IMR-90 (cell line): ENCODE results near the gene TMEM163. TPM values are rescaled to one million over a fixed set of nuclear protein-coding genes. Genes with fewer than 3 reads are reported as not detected.

ENCODE experiments used
- ATAC-seq: fragments of 200-7000 bp; cut with Tn5 transposase; 2 replicates; pipeline ENCODE4 v1.9.1; 2020; ENCODE audit warnings: low read depth, mild to moderate bottlenecking, moderate library complexity
- BruUV-seq: library from RNA; stranded (reverse); fragments of 400-500 nt; replicated peaks from 2 replicates; lab custom pipeline; 2021; lab: Mats Ljungman, UMichigan
- CTCF ChIA-PET: fragments of 300-600 bp; formaldehyde crosslinking; extraction: SDS; loops from one replicate; lab custom pipeline; 2021; ENCODE audit warnings: antibody characterized with exemption; lab: Yijun Ruan, JAX
- POLR2A ChIA-PET: fragments of 300-600 bp; sonication (Branson Sonifier 250); formaldehyde crosslinking; loops from one replicate; lab custom pipeline; 2022; ENCODE audit warnings: antibody characterized with exemption; ENCODE audit not compliant: unreplicated experiment; lab: Charles Lee
- DNase-seq: peaks from one replicate; pipeline ENCODE4 v3.0.0; 2013
- H2AFZ ChIP-seq: replicated peaks from 2 replicates; pipeline ENCODE3; 2013; ENCODE audit warnings: low read length, mild to moderate bottlenecking; ENCODE audit not compliant: poor library complexity
- H2AK5ac ChIP-seq: 2 replicates; pipeline ENCODE4 v1.6.1; 2013; ENCODE audit warnings: low read depth, low read length, inconsistent platforms
- H2AK9ac ChIP-seq: replicated peaks from 2 replicates; pipeline ENCODE3; 2013; ENCODE audit warnings: mild to moderate bottlenecking, low read depth, low read length, moderate library complexity; ENCODE audit not compliant: poor library complexity
- H2BK120ac ChIP-seq: 2 replicates; pipeline ENCODE4 v1.6.1; 2013; ENCODE audit warnings: low read depth, low read length, inconsistent platforms
- H2BK15ac ChIP-seq: 3 replicates; pipeline ENCODE4 v1.6.1; 2013; ENCODE audit warnings: low read depth, low read length, inconsistent platforms
- H2BK20ac ChIP-seq: 2 replicates; pipeline ENCODE4 v1.6.1; 2013; ENCODE audit warnings: low read depth, mild to moderate bottlenecking, inconsistent platforms, low read length, moderate library complexity
- H2BK5ac ChIP-seq: 2 replicates; pipeline ENCODE4 v1.6.1; 2013; ENCODE audit warnings: mild to moderate bottlenecking, low read depth, low read length, inconsistent platforms; ENCODE audit not compliant: poor library complexity, severe bottlenecking
- H3K14ac ChIP-seq: replicated peaks from 2 replicates; pipeline ENCODE4 v1.6.1; 2013; ENCODE audit warnings: low read depth, low read length, inconsistent platforms
- H3K18ac ChIP-seq: 2 replicates; pipeline ENCODE4 v1.6.1; 2013; ENCODE audit warnings: low read depth, low read length, control low read depth
- H3K23ac ChIP-seq: 2 replicates; pipeline ENCODE4 v1.6.1; 2013; ENCODE audit warnings: low read depth, low read length, inconsistent platforms
- H3K27ac ChIP-seq: 2 replicates; pipeline ENCODE4 v1.5.1; 2013; ENCODE audit warnings: mild to moderate bottlenecking, control low read depth, low read length; ENCODE audit not compliant: insufficient read depth
- H3K27me3 ChIP-seq: 2 replicates; pipeline ENCODE4 v1.6.1; 2013; ENCODE audit warnings: low read length; ENCODE audit not compliant: control insufficient read depth, insufficient read depth
- H3K36me3 ChIP-seq: 2 replicates; pipeline ENCODE4 v1.6.1; 2013; ENCODE audit warnings: low read length, mixed read lengths; ENCODE audit not compliant: control insufficient read depth, insufficient read depth
- H3K4ac ChIP-seq: 2 replicates; pipeline ENCODE4 v1.6.1; 2013; ENCODE audit warnings: low read depth, low read length, inconsistent platforms
- H3K4me1 ChIP-seq: 2 replicates; pipeline ENCODE4 v1.6.1; 2013; ENCODE audit warnings: low read length, mixed read lengths; ENCODE audit not compliant: control insufficient read depth, insufficient read depth
- H3K4me2 ChIP-seq: 2 replicates; pipeline ENCODE4 v1.6.1; 2013; ENCODE audit warnings: low read depth, mild to moderate bottlenecking, control low read depth, low read length, moderate library complexity
- H3K4me3 ChIP-seq: 2 replicates; pipeline ENCODE4 v1.5.1; 2013; ENCODE audit warnings: low read depth, mild to moderate bottlenecking, control low read depth, low read length, moderate library complexity; ENCODE audit not compliant: insufficient read depth
- H3K56ac ChIP-seq: 2 replicates; pipeline ENCODE4 v1.6.1; 2013; ENCODE audit warnings: low read length, inconsistent platforms; ENCODE audit not compliant: insufficient read depth; ENCODE audit errors: extremely low read depth
- H3K79me1 ChIP-seq, 2 experiments: 2 replicates each; pipeline ENCODE4 v1.6.1; 2013; ENCODE audit warnings: low read length in 2 of 2, inconsistent platforms in 1 of 2, low read depth in 1 of 2
- H3K9ac ChIP-seq: 2 replicates; pipeline ENCODE4 v1.6.1; 2013; ENCODE audit warnings: low read depth, low read length, control low read depth
- H3K9me1 ChIP-seq: 2 replicates; pipeline ENCODE4 v1.6.1; 2013; ENCODE audit warnings: low read length, inconsistent platforms; ENCODE audit not compliant: insufficient read depth
- H3K9me3 ChIP-seq: 2 replicates; pipeline ENCODE4 v1.6.1; 2013; ENCODE audit warnings: low read length; ENCODE audit not compliant: control insufficient read depth, insufficient read depth
- H4K20me1 ChIP-seq: 2 replicates; pipeline ENCODE4 v1.6.1; 2013; ENCODE audit warnings: low read length, inconsistent platforms; ENCODE audit not compliant: insufficient read depth
- H4K5ac ChIP-seq: 2 replicates; pipeline ENCODE4 v1.6.1; 2013; ENCODE audit warnings: mild to moderate bottlenecking, low read depth, low read length, control low read depth
- H4K8ac ChIP-seq, 2 experiments: 2 replicates each; pipeline ENCODE4 v1.6.1; 2013; ENCODE audit warnings: low read depth in 2 of 2, low read length in 2 of 2, control low read depth in 1 of 2, inconsistent platforms in 1 of 2
- H4K91ac ChIP-seq: 2 replicates; pipeline ENCODE4 v1.6.1; 2013; ENCODE audit warnings: low read depth, low read length, inconsistent platforms; ENCODE audit not compliant: insufficient read depth
- CEBPB ChIP-seq: IDR thresholded peaks from 2 replicates; pipeline ENCODE4 v1.6.1; 2012; ENCODE audit warnings: low read depth, low read length, improper control_type of control experiment
- CHD1 ChIP-seq: IDR thresholded peaks from 2 replicates; pipeline ENCODE4 v1.6.1; 2012; ENCODE audit warnings: low read depth, low read length, improper control_type of control experiment
- FOS ChIP-seq: fragments of 150-350 bp; IDR thresholded peaks from 2 replicates; pipeline ENCODE4 v1.6.1; 2016; ENCODE audit warnings: low read depth, low read length
- MAFK ChIP-seq: IDR thresholded peaks from 2 replicates; pipeline ENCODE4 v1.6.1; 2012; ENCODE audit warnings: low read depth, low read length, improper control_type of control experiment
- MAZ ChIP-seq: IDR thresholded peaks from 2 replicates; pipeline ENCODE4 v1.6.1; 2012; ENCODE audit warnings: low read depth, mild to moderate bottlenecking, low read length, improper control_type of control experiment, moderate library complexity, borderline replicate concordance
- NFE2L2 ChIP-seq: fragments of 150-350 bp; IDR thresholded peaks from 2 replicates; pipeline ENCODE4 v1.6.1; 2016; ENCODE audit warnings: low read depth, mild to moderate bottlenecking, low read length
- POLR2A ChIP-seq: IDR thresholded peaks from 2 replicates; pipeline ENCODE4 v1.6.1; 2012; ENCODE audit warnings: mild to moderate bottlenecking, low read depth, low read length
- RAD21 ChIP-seq: IDR thresholded peaks from 2 replicates; pipeline ENCODE4 v1.6.1; 2012; ENCODE audit warnings: low read length, improper control_type of control experiment
- WGBS, 2 experiments: methylation state at CpG; one replicate each; pipeline versions ENCODE4 v1.1.5 to v1.1.7; 2013; ENCODE audit warnings: missing lambda C conversion rate in 2 of 2; ENCODE audit not compliant: insufficient read length in 1 of 2; ENCODE audit errors: extremely low coverage in 2 of 2; 5-methylcytosine and 5-hydroxymethylcytosine counted together
- dilution Hi-C: fragments of 300-500 bp; cut with HindIII; formaldehyde crosslinking; loops from one replicate; pipeline ENCODE4 v1.14.3; 2018; ENCODE audit warnings: low sequenced_read_pairs; ENCODE audit not compliant: unreplicated experiment
- in situ Hi-C: fragments of 300-500 bp; cut with MboI; formaldehyde crosslinking; loops from 3 replicates; pipeline ENCODE4 v1.14.3; 2019; ENCODE audit warnings: low sequenced_read_pairs, inconsistent platforms, mixed read lengths
- intact Hi-C: fragments of 100-400 bp; cut with micrococcal nuclease; formaldehyde crosslinking; loops from 2 replicates; pipeline ENCODE4 v1.10.0; 2022
- polyA plus RNA-seq, 3 experiments: library from polyadenylated mRNA; depleted of rRNA; stranded (reverse); fragments of >200 nt; gene quantifications; 2 replicates each; pipeline ENCODE4 v1.2.3, GENCODE V29; 2012; ENCODE audit warnings: low replicate concordance in 1 of 3
- total RNA-seq: library from RNA; depleted of rRNA; stranded (reverse); fragments of >200 nt; gene quantifications from 2 replicates; pipeline ENCODE4 v1.2.3, GENCODE V29; 2012
- TF ChIP-seq, protein P1 (sequence below): fragments of 150-350 bp; IDR thresholded peaks from 2 replicates; pipeline ENCODE4 v1.6.1; 2017; ENCODE audit warnings: mild to moderate bottlenecking, antibody characterized with exemption, low read length, low read depth
- TF ChIP-seq, protein P2 (sequence below): fragments of 150-350 bp; IDR thresholded peaks from 2 replicates; pipeline ENCODE4 v1.6.1; 2016; ENCODE audit warnings: low read depth, mild to moderate bottlenecking, low read length, moderate library complexity, borderline replicate concordance

Gene TMEM163
- total and polyA plus RNA-seq, 2 of the 4 experiments (the other 2 are of a cell fraction), result not detected

DNA sequence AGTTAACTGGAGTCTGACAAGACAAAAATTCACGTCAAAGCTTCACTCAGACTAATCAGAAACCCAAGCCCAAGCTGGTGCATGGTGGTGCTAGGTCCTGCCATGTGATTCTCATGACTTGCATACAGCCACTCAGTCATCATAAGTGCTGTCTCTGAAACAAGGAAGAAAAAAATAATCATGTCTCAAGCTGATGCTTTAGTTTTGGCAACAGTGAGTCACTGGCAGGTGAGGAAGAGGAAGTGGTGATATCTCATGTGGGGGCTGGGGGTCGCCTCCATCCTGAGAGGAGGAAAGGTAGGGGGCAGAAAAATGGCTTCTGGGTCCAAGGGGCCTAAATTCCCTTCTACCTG, 136.3 kb downstream of the TMEM163 start:
- Histone ChIP-seq H3K56ac (no peak overlapping the region), H3K9ac (no peak overlapping the region), H3K14ac (no peak overlapping the region), H3K18ac (no peak overlapping the region), H2AFZ (no peak overlapping the region), H3K4ac (no peak overlapping the region), H2AK5ac (no peak overlapping the region), H3K4me3 (no peak overlapping the region), H2BK15ac (no peak overlapping the region), H3K4me2 (no peak overlapping the region), H2BK120ac (no peak overlapping the region), H3K79me1 (no peaks in the 10 kb centered on the region), H3K27me3 (peaks cover 3% of the 10 kb centered on the region), H4K91ac (no peak overlapping the region), H4K8ac (no peak overlapping the region), H3K27ac (no peak overlapping the region), H2AK9ac (no peak overlapping the region), H3K9me1 (no peaks in the 10 kb centered on the region), H3K36me3 (no peaks in the 10 kb centered on the region), H4K5ac (no peak overlapping the region), H3K9me3 (no peaks in the 10 kb centered on the region), H3K4me1 (no peaks in the 10 kb centered on the region), H4K20me1 (no peaks in the 10 kb centered on the region), H2BK5ac (no peak overlapping the region), H3K23ac (no peak overlapping the region), H2BK20ac (no peak overlapping the region)
- TF ChIP-seq NFE2L2, result no peak
- TF ChIP-seq CHD1, result no peak
- no peak for TF ChIP-seq RAD21
- TF ChIP-seq, protein P1, sequence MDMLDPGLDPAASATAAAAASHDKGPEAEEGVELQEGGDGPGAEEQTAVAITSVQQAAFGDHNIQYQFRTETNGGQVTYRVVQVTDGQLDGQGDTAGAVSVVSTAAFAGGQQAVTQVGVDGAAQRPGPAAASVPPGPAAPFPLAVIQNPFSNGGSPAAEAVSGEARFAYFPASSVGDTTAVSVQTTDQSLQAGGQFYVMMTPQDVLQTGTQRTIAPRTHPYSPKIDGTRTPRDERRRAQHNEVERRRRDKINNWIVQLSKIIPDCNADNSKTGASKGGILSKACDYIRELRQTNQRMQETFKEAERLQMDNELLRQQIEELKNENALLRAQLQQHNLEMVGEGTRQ, result no peak
- TF ChIP-seq FOS, result no peak
- no peak for TF ChIP-seq CEBPB
- TF ChIP-seq, protein P2, sequence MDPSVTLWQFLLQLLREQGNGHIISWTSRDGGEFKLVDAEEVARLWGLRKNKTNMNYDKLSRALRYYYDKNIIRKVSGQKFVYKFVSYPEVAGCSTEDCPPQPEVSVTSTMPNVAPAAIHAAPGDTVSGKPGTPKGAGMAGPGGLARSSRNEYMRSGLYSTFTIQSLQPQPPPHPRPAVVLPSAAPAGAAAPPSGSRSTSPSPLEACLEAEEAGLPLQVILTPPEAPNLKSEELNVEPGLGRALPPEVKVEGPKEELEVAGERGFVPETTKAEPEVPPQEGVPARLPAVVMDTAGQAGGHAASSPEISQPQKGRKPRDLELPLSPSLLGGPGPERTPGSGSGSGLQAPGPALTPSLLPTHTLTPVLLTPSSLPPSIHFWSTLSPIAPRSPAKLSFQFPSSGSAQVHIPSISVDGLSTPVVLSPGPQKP, result no peak
- no peak for TF ChIP-seq MAZ
- no peak for TF ChIP-seq POLR2A
- no peak for TF ChIP-seq MAFK
- BruUV-seq, result no TSS peak
- WGBS, 2 experiments, result no CpG with 5 or more reads among the region's 2 CpGs
- dilution Hi-C loops, result no loop called here
- ATAC-seq (no peak), DNase-seq (no peak)
- in situ Hi-C loops, result no loop called here
- intact Hi-C loops, result no loop called here
- ChIA-PET POLR2A (no interaction called here), CTCF (no interaction called here)
